Left colon (tissue), 2 donors: ENCODE results near the gene GRB2. TPM values are rescaled to one million over a fixed set of nuclear protein-coding genes. Genes with fewer than 3 reads are reported as not detected.
A peak's percentile ranks its signal among the peaks of the same experiment; 100 is the strongest.

Experiments used
- ATAC-seq: fragments of 200-7000 bp; cut with Tn5 transposase; one replicate; pipeline ENCODE4 v1.9.1; 2020; ENCODE audit warnings: mild to moderate bottlenecking, moderate library complexity
- DNase-seq, 2 donors: peaks; one replicate each; pipeline ENCODE4 v3.0.0-alpha.2; 2020
- intact Hi-C, 2 donors: fragments of 100-400 bp; cut with DNase I in 1 of 2; cut with micrococcal nuclease in 1 of 2; formaldehyde crosslinking; loops; one replicate each; pipeline versions ENCODE4 v1.11.2 to v1.14.0; 2022; cut with DNase I, micrococcal nuclease
- microRNA-seq, 2 donors: library from miRNA; unstranded; fragments of <30 nt; microRNA quantifications; one replicate each; pipeline versions ENCODE4 v1.1.0 to v1.2.0, GENCODE V29; 2020
- total RNA-seq, 2 donors: library from RNA; stranded (reverse); fragmentation: NEBNext Ultra II Directional; extraction: Animal tissue kit (Norgen Biotek cat#: 25700); gene quantifications; one replicate each; pipeline ENCODE4 v1.2.1, GENCODE V29; 2021
- donor health status: DM: no; HTN: no; CAD: no.
- donor health status: DM: yes; HTN: yes; CAD: no.

Gene GRB2
- total RNA-seq, 2 donors from 2014 or later = 112 to 117 TPM

GRCh38 chr17:75271955-75272847 lies 133.3 kb downstream of the GRB2 start:
- DNase-seq = peak in 1 of 2 donors; percentile 44
- no peak for ATAC-seq
- intact Hi-C loops = no loop called here

- intact Hi-C loops = no loop called here
- ATAC-seq (peak; percentile 71), DNase-seq (peak; percentile 68 to 85)
Observed at GRCh38 chr17:75271233-75271954, 134.1 kb downstream of the GRB2 start.

- DNase-seq (no peak), ATAC-seq (no peak)
- intact Hi-C loops = no loop called here
Observed at GRCh38 chr17:75270966-75271232, 134.6 kb downstream of the GRB2 start, which contains the start of gene MIF4GD. TSS of gene MIF4GD (minus strand) at chr17:75271231. CDS start at chr17:75270195, 1,036 bp downstream.

- intact Hi-C loops = no loop called here
- DNase-seq (peak; percentile 75 to 78), ATAC-seq (peak; percentile 62)
Observed at GRCh38 chr17:75270218-75270965, 135.1 kb downstream of the GRB2 start.

GRCh38 chr17:75269844-75270217 lies 135.6 kb downstream of the GRB2 start:
- intact Hi-C loops = no loop called here
- ATAC-seq = no peak
- DNase-seq = no peak

Small RNAs within 50 kb of the gene (microRNA-seq; reads per million reads assigned to microRNA genes)
- gene MIR3678 = 0 reads per million in 2 donors

Other genes starting within 250 kb of the GRB2 start
- 100 to 1,000 TPM; 235 to 254 TPM for gene SUMO2, start 222.7 kb downstream of the GRB2 start, total RNA-seq
- gene NUP85, start 200.0 kb downstream of the GRB2 start, total RNA-seq = 10 to 100 TPM; 43.9 to 56.3 TPM
- 10 to 100 TPM; 39.9 to 46.5 TPM for gene GGA3, start 144.1 kb downstream of the GRB2 start, total RNA-seq
- 10 to 100 TPM; 48.1 to 66.9 TPM for gene MRPS7, start 143.8 kb downstream of the GRB2 start, total RNA-seq
- gene MIF4GD, start 134.4 kb downstream of the GRB2 start, total RNA-seq = 10 to 100 TPM; 18.4 to 24.7 TPM
- gene SLC25A19, start 116.2 kb downstream of the GRB2 start, total RNA-seq = 10 to 100 TPM; 10.7 to 14.0 TPM
- gene TMEM94, start 51.0 kb upstream of the GRB2 start, total RNA-seq = 100 to 1,000 TPM in 1 of 2 donors, 10 to 100 TPM in 1; 99.9 to 123 TPM
- 10 to 100 TPM; 28.4 to 30.6 TPM for gene CASKIN2, start 109.9 kb upstream of the GRB2 start, total RNA-seq
- gene TSEN54, start 110.8 kb upstream of the GRB2 start, total RNA-seq = 10 to 100 TPM; 30.1 to 38.9 TPM
- 100 to 1,000 TPM; 447 to 529 TPM for gene LLGL2, start 120.0 kb upstream of the GRB2 start, total RNA-seq
- gene MYO15B, start 182.1 kb upstream of the GRB2 start, total RNA-seq = 100 to 1,000 TPM; 575 to 676 TPM
- 10 to 100 TPM; 15.4 to 28.3 TPM for gene SMIM5, start 227.8 kb upstream of the GRB2 start, total RNA-seq